ENCODE data around the gene AQP12A.
"Not testable (repeated sequence)": the region's sequence is repeated elsewhere in the genome, so short reads cannot be mapped to it uniquely, and the experiment has no call there.

DNA sequence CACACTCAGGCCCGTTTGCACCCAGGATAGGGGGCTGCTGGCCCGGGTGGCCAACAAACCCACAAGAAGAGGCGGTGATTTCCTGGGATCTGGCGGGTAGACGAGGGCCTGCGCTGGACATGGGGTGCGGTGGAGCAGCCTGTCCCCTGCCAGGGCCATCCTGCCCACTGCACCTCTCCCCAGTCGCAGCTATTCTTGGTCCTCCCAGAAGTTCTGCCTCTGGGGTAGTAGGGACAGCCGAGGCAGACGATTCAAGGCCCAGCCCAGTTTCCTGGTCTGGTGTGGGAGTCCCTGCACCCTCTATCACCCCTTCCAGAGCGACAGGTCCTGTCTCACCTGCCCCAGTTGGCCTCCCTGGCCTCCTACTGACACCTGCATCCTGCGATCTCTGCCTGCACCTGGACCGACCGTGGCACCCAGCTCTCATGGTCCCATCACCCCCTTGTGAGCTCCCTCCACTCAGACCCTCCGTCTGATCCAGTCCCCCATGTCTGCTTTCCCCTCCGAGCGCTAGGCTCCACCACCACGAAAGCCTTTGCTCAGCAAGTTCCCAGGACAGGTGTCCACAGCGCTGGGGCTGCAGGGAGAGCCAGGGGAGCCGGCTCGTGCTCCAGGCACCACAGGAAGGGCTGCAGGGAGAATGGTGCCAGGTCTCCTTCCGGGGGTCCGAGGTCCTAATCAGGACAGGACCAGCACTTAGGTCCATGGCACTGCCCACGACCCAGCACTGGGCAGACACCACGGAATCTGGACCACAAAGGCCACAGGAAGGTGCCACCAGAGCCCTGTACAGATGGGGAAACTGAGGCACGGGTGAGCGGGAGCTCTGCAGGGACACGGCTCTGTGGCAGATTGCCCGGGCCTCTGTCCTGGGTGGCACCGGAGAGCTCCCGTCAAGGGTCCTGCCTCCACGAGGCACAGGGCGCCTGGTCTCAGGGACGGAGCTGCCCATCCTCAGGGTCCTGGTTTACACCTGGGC, 1.2 kb downstream of the AQP12A start:
- TF ChIP-seq, protein P1, sequence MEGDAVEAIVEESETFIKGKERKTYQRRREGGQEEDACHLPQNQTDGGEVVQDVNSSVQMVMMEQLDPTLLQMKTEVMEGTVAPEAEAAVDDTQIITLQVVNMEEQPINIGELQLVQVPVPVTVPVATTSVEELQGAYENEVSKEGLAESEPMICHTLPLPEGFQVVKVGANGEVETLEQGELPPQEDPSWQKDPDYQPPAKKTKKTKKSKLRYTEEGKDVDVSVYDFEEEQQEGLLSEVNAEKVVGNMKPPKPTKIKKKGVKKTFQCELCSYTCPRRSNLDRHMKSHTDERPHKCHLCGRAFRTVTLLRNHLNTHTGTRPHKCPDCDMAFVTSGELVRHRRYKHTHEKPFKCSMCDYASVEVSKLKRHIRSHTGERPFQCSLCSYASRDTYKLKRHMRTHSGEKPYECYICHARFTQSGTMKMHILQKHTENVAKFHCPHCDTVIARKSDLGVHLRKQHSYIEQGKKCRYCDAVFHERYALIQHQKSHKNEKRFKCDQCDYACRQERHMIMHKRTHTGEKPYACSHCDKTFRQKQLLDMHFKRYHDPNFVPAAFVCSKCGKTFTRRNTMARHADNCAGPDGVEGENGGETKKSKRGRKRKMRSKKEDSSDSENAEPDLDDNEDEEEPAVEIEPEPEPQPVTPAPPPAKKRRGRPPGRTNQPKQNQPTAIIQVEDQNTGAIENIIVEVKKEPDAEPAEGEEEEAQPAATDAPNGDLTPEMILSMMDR (IDR thresholded peaks at IDR 0.05) = not testable (repeated sequence)
- TF ChIP-seq, protein P2, sequence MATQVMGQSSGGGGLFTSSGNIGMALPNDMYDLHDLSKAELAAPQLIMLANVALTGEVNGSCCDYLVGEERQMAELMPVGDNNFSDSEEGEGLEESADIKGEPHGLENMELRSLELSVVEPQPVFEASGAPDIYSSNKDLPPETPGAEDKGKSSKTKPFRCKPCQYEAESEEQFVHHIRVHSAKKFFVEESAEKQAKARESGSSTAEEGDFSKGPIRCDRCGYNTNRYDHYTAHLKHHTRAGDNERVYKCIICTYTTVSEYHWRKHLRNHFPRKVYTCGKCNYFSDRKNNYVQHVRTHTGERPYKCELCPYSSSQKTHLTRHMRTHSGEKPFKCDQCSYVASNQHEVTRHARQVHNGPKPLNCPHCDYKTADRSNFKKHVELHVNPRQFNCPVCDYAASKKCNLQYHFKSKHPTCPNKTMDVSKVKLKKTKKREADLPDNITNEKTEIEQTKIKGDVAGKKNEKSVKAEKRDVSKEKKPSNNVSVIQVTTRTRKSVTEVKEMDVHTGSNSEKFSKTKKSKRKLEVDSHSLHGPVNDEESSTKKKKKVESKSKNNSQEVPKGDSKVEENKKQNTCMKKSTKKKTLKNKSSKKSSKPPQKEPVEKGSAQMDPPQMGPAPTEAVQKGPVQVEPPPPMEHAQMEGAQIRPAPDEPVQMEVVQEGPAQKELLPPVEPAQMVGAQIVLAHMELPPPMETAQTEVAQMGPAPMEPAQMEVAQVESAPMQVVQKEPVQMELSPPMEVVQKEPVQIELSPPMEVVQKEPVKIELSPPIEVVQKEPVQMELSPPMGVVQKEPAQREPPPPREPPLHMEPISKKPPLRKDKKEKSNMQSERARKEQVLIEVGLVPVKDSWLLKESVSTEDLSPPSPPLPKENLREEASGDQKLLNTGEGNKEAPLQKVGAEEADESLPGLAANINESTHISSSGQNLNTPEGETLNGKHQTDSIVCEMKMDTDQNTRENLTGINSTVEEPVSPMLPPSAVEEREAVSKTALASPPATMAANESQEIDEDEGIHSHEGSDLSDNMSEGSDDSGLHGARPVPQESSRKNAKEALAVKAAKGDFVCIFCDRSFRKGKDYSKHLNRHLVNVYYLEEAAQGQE (IDR thresholded peaks at IDR 0.05; ENCODE audit: low read depth, low read length) = not testable (repeated sequence)
- TF ChIP-seq YY1 (IDR thresholded peaks at IDR 0.05; ENCODE audit: low read depth); FOXM1 (IDR thresholded peaks at IDR 0.05; ENCODE audit: low read depth); EZH2phosphoT487 (IDR thresholded peaks at IDR 0.05; ENCODE audit: borderline replicate concordance, low read depth): not testable (repeated sequence)

Measured in SK-N-SH (cell line).